ENCODE data around the gene SYNE1.
"Not testable (repeated sequence)": the region's sequence is repeated elsewhere in the genome, so short reads cannot be mapped to it uniquely, and the experiment has no call there.

Gene SYNE1

GRCh38 chr6:152573762-152574161, 63.4 kb downstream of the SYNE1 start:
- no peak for TF ChIP-seq CTCF (IDR thresholded peaks at IDR 0.05; ENCODE audit: borderline replicate concordance, control extremely low read depth, extremely low read depth, insufficient read depth, missing control alignments)
- DNase-seq (ENCODE audit: low spot score): no peak
- in situ Hi-C loops (cut with MboI; ENCODE audit: low sequenced_read_pairs, unreplicated experiment): no loop called here

DNA sequence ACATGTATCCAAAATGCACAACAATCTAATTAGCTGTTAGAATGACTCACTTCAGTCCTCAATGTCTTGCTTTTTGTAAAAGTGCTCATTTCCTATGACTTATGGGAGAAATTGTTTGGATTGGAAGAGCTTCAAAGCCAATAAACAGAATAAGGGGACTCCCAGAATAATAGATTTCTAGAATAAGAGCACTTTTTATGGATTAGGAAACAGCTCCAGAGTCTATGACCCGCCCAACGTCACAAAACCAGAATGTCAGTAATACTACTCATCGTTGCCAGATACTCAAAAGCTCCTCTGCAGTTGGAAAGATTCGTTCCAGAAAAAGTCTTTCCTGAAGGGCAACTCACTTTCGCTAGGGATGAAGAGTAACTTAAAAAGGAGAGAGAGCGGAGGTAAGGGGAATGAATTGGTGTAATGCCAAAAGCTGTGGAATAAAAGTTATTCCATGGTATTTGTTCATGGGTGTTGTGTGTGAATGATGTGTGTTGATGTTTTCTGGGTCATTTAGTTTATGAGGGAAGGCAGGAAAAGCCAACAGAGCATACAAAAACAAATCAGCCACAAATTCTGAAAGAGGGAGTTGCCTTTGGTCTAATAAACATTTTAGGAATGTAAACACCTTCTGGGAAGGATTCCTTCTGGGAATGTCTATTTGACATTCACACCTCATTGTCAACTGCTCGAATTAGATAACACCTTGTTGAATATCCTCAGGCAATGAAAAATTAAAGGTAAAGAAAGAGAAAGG, 64.6 kb downstream of the SYNE1 start:
- in situ Hi-C loops (cut with MboI; ENCODE audit: low sequenced_read_pairs, unreplicated experiment): no loop called here
- no peak for TF ChIP-seq CTCF (IDR thresholded peaks at IDR 0.05; ENCODE audit: borderline replicate concordance, control extremely low read depth, extremely low read depth, insufficient read depth, missing control alignments)
- no peak for DNase-seq (ENCODE audit: low spot score)

DNA sequence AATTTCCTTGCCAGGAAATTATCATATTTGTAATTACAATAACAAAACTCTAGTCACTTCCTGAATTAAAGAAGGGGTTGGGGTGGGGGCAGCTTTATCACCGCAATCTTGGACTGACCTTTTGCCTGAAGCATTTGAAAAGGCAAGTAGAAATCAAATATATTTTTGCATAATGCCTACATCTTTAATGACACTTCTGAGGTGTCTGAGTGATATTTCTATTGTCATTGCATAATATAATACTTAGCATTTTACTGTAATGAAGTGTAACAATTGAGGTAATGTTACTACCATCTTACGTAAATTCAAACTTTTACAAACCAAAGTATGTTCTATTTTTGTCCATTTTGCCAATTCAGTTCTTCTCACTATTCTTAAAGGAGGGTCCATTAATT, 65.2 kb downstream of the SYNE1 start:
- DNase-seq (ENCODE audit: low spot score): no peak
- in situ Hi-C loops (cut with MboI; ENCODE audit: low sequenced_read_pairs, unreplicated experiment): no loop called here
- no peak for TF ChIP-seq CTCF (IDR thresholded peaks at IDR 0.05; ENCODE audit: borderline replicate concordance, control extremely low read depth, extremely low read depth, insufficient read depth, missing control alignments)

DNA sequence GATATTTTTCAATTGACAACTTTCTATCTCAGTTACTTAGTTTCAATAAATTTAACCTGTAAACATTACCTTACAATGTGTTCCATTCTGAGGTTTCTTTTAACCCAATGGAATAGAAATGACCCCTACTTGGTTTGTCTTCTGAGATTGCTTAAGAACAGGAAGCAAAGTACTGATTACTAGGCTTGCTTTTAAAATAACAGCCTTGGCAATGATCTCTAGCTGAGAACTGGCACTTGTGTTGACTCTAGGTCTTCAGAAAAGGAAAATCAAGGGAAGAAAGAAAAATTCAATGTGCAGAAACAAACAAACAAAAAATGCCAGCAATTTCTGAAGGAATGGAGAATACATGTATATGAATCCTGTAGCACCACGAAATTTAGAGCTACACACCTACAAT, 66.1 kb downstream of the SYNE1 start:
- in situ Hi-C loops (cut with MboI; ENCODE audit: low sequenced_read_pairs, unreplicated experiment): no loop called here
- DNase-seq (ENCODE audit: low spot score): no peak
- TF ChIP-seq CTCF (IDR thresholded peaks at IDR 0.05; ENCODE audit: borderline replicate concordance, control extremely low read depth, extremely low read depth, insufficient read depth, missing control alignments): no peak

- in situ Hi-C loops (cut with MboI; ENCODE audit: low sequenced_read_pairs, unreplicated experiment): no loop called here
- TF ChIP-seq CTCF (IDR thresholded peaks at IDR 0.05; ENCODE audit: borderline replicate concordance, control extremely low read depth, extremely low read depth, insufficient read depth, missing control alignments): no peak
- no peak for DNase-seq (ENCODE audit: low spot score)
Measured at GRCh38 chr6:152566103-152566875, 70.9 kb downstream of the SYNE1 start.

DNA sequence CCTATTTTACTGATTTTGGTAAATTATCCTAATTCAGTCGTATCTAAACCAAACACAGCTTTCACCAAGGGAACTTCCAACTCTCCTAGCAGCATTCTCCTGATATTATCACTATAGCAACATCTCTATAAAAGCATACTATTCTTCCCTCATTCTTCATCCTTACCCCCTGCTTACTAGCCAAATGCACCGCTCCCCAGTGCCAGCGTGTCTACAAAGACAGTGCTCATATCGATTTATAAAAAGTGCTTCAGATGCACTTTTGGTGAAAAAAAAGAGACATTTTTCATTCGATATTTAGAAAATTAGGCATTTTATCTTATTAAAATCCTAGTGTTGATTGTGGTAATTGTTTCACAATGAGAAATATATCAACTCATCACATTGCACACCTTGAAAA, 74.0 kb downstream of the SYNE1 start:
- in situ Hi-C loops (cut with MboI; ENCODE audit: low sequenced_read_pairs, unreplicated experiment): no loop called here
- no peak for TF ChIP-seq CTCF (IDR thresholded peaks at IDR 0.05; ENCODE audit: borderline replicate concordance, control extremely low read depth, extremely low read depth, insufficient read depth, missing control alignments)
- DNase-seq (ENCODE audit: low spot score): no peak

GRCh38 chr6:152558798-152559197, 78.4 kb downstream of the SYNE1 start:
- DNase-seq (ENCODE audit: low spot score); in situ Hi-C loops (cut with MboI; ENCODE audit: low sequenced_read_pairs, unreplicated experiment): not testable (repeated sequence)

Data from GM13976 (cell line).